GM12878 (cell line): ENCODE data around the gene RGS19. TPM values are rescaled to one million over a fixed set of nuclear protein-coding genes. Genes with fewer than 3 reads are reported as not detected.

ENCODE experiments used
- ATAC-seq: fragments of 200-7000 bp; cut with Tn5 transposase; 3 replicates; pipeline ENCODE4 v1.9.1; 2020; ENCODE audit warnings: mild to moderate bottlenecking, moderate library complexity
- BruUV-seq: library from RNA; stranded (reverse); fragments of 400-500 nt; replicated peaks from 2 replicates; lab custom pipeline; 2021; lab: Mats Ljungman, UMichigan
- CTCF ChIA-PET: fragments of 300-600 bp; sonication (Branson Sonifier 250); formaldehyde crosslinking; extraction: SDS; loops from one replicate; lab custom pipeline; 2021; ENCODE audit warnings: inconsistent platforms; lab: Yijun Ruan, JAX
- POLR2A ChIA-PET: fragments of 350-600 bp; formaldehyde crosslinking; extraction: SDS; loops from one replicate; lab custom pipeline; 2021; ENCODE audit warnings: inconsistent platforms; lab: Charles Lee
- RAD21 ChIA-PET: fragments of 300-600 bp; sonication (Branson Sonifier 250); formaldehyde crosslinking; loops from one replicate; lab custom pipeline; 2023; ENCODE audit warnings: antibody characterized with exemption; ENCODE audit not compliant: unreplicated experiment; lab: Charles Lee
- SMC1A ChIA-PET: fragments of 300-600 bp; sonication (Branson Sonifier 250); formaldehyde crosslinking; loops from one replicate; lab custom pipeline; 2023; ENCODE audit not compliant: unreplicated experiment, uncharacterized antibody; lab: Charles Lee
- DNase-seq: peaks from one replicate; pipeline ENCODE4 v3.0.0-alpha.2; 2011; ENCODE audit warnings: low read depth, low spot score
- FAIRE-seq: peaks from 3 replicates; lab custom pipeline; 2011; peaks lifted over from hg19 to GRCh38; lab: Jason Lieb, UNC
- H2AFZ ChIP-seq: 2 replicates; pipeline ENCODE4 v1.6.0; 2011; ENCODE audit warnings: low read depth, low read length, control low read depth; ENCODE audit not compliant: control insufficient read depth
- H3K27ac ChIP-seq: 2 replicates; pipeline ENCODE4 v1.5.1; 2011; ENCODE audit warnings: control low read depth; ENCODE audit not compliant: control insufficient read depth, insufficient read depth
- H3K27me3 ChIP-seq, 2 experiments: replicated peaks in 1 of 2; 2 replicates each; pipeline versions ENCODE4 v1.6.0 to v1.6.1; 2011; ENCODE audit warnings: low read length in 1 of 2; ENCODE audit not compliant: control insufficient read depth in 2 of 2, insufficient read depth in 2 of 2
- H3K36me3 ChIP-seq, 2 experiments: 2 replicates each; pipeline ENCODE4 v1.5.1; 2011; ENCODE audit warnings: low read length in 1 of 2; ENCODE audit not compliant: control insufficient read depth in 2 of 2, insufficient read depth in 2 of 2
- H3K4me1 ChIP-seq: 2 replicates; pipeline ENCODE4 v1.6.1; 2011; ENCODE audit warnings: mild to moderate bottlenecking, low read length, moderate library complexity, mixed read lengths; ENCODE audit not compliant: control insufficient read depth, insufficient read depth
- H3K4me2 ChIP-seq: 2 replicates; pipeline ENCODE4 v1.6.0; 2011; ENCODE audit warnings: control low read depth; ENCODE audit not compliant: control insufficient read depth, insufficient read depth
- H3K4me3 ChIP-seq: fragments of 200-600 bp; sonication (generic); 2 replicates; pipeline ENCODE4 v1.5.1; 2016
- H3K79me2 ChIP-seq: 2 replicates; pipeline ENCODE4 v1.6.0; 2011; ENCODE audit warnings: low read length; ENCODE audit not compliant: control insufficient read depth, insufficient read depth
- H3K9ac ChIP-seq: 2 replicates; pipeline ENCODE4 v1.8.0; 2011; ENCODE audit warnings: low read length, control low read depth, mixed read lengths; ENCODE audit not compliant: control insufficient read depth, insufficient read depth
- H3K9me3 ChIP-seq: replicated peaks from 3 replicates; pipeline ENCODE4 v1.5.1; 2011; ENCODE audit warnings: mild to moderate bottlenecking, low read length; ENCODE audit not compliant: control insufficient read depth, insufficient read depth
- H4K20me1 ChIP-seq: 2 replicates; pipeline ENCODE4 v1.6.0; 2011; ENCODE audit not compliant: control insufficient read depth, insufficient read depth
- ETV6 ChIP-seq, 2 experiments: fragments of 450-650 bp in 1 of 2; IDR thresholded peaks in 1 of 2; conservative IDR thresholded peaks in 1 of 2; 2 replicates each; pipeline ENCODE4 v1.6.1; 2014; ENCODE audit warnings: antibody characterized with exemption in 1 of 2, borderline replicate concordance in 1 of 2, low read depth in 1 of 2, mild to moderate bottlenecking in 1 of 2, moderate library complexity in 1 of 2
- HDAC6 ChIP-seq: fragments of 200-600 bp; sonication (generic); IDR thresholded peaks from one replicate; pipeline ENCODE4 v1.8.0; 2017; ENCODE audit warnings: antibody characterized with exemption; ENCODE audit not compliant: unreplicated experiment
- LARP7 ChIP-seq: fragments of 450-650 bp; IDR thresholded peaks from 2 replicates; pipeline ENCODE4 v1.6.1; 2017; ENCODE audit warnings: mild to moderate bottlenecking
- MEF2A ChIP-seq: IDR thresholded peaks from 2 replicates; pipeline ENCODE4 v1.6.1; 2011; ENCODE audit warnings: low read depth, mild to moderate bottlenecking, low read length, moderate library complexity; ENCODE audit not compliant: insufficient read depth
- NRF1 ChIP-seq: conservative IDR thresholded peaks from 2 replicates; pipeline ENCODE4 v1.6.1; 2011; ENCODE audit warnings: mild to moderate bottlenecking, low read depth, low read length, improper control_type of control experiment
- POLR2AphosphoS5 ChIP-seq: IDR thresholded peaks from 2 replicates; pipeline ENCODE4 v1.6.1; 2011; ENCODE audit warnings: mild to moderate bottlenecking, low read length, inconsistent platforms
- SPI1 ChIP-seq: IDR thresholded peaks from 2 replicates; pipeline ENCODE4 v1.6.1; 2011; ENCODE audit warnings: low read depth, mild to moderate bottlenecking, low read length, moderate library complexity, borderline replicate concordance; ENCODE audit not compliant: insufficient read depth
- SUZ12 ChIP-seq: fragments of 200-600 bp; sonication (generic); IDR thresholded peaks from one replicate; pipeline ENCODE4 v1.6.1; 2018; ENCODE audit warnings: antibody characterized with exemption, mild to moderate bottlenecking; ENCODE audit not compliant: unreplicated experiment
- ZBED1 ChIP-seq: IDR thresholded peaks from 2 replicates; pipeline ENCODE4 v1.6.1; 2016; ENCODE audit warnings: borderline replicate concordance
- WGBS: methylation state at CpG from one replicate; pipeline ENCODE4 v1.1.6; 2016; ENCODE audit warnings: low lambda C conversion rate; ENCODE audit not compliant: insufficient replicate concordance, insufficient coverage; ENCODE audit errors: missing lambda C conversion rate; 5-methylcytosine and 5-hydroxymethylcytosine counted together
- in situ Hi-C: fragments of 300-500 bp; cut with MboI; formaldehyde crosslinking; loops from 9 replicates; pipeline ENCODE4 v1.14.3; 2018; ENCODE audit warnings: mixed read lengths
- intact Hi-C: fragments of 100-400 bp; cut with micrococcal nuclease; formaldehyde crosslinking; loops from one replicate; pipeline ENCODE4 v1.14.2; 2022; ENCODE audit not compliant: unreplicated experiment
- polyA plus RNA-seq, 11 experiments: library from polyadenylated mRNA; depleted of rRNA in 4 of 11; unstranded in 6 of 11; stranded (reverse) in 5 of 11; fragments of >200 nt; fragmentation: Nextera tagmentation in 4 of 11; fragmentation: Illumina TruSeq in 1 of 11; extraction: Ambion mirVana in 4 of 11; extraction: Trizol in 1 of 11; gene quantifications; 1 replicate in 1 of 11; 2 replicates in 10 of 11; pipeline versions ENCODE4 v1.2.1 to v1.2.3, GENCODE V29; 2011 to 2016; ENCODE audit warnings: inconsistent platforms in 2 of 11, missing spikeins in 2 of 11, low read depth in 1 of 11
- total RNA-seq, 4 experiments: library from RNA; depleted of rRNA in 3 of 4; stranded (reverse); fragments of >200 nt in 3 of 4; fragmentation: Illumina TruSeq in 1 of 4; extraction: Trizol in 1 of 4; gene quantifications; 2 replicates each; pipeline versions ENCODE4 v1.2.1 to v1.2.3, GENCODE V29; 2013 to 2021
- TF ChIP-seq, protein P1 (sequence below): IDR thresholded peaks from 2 replicates; pipeline ENCODE4 v1.6.1; 2011; ENCODE audit warnings: low read depth, mild to moderate bottlenecking, low read length, moderate library complexity, borderline replicate concordance; ENCODE audit errors: extremely low read depth
- TF ChIP-seq, protein P2 (sequence below): IDR thresholded peaks from 2 replicates; pipeline ENCODE4 v1.6.1; 2012; ENCODE audit warnings: low read depth, low read length, improper control_type of control experiment
- TF ChIP-seq, protein P3 (sequence below): IDR thresholded peaks from 2 replicates; pipeline ENCODE4 v1.6.1; 2011; ENCODE audit warnings: low read depth, low read length, improper control_type of control experiment, borderline replicate concordance
- TF ChIP-seq, protein P4 (sequence below): fragments of 450-650 bp; IDR thresholded peaks from 2 replicates; pipeline ENCODE4 v1.6.1; 2018; ENCODE audit warnings: borderline replicate concordance, mild to moderate bottlenecking; ENCODE audit not compliant: partially characterized antibody

The RGS19 gene
- total and polyA plus RNA-seq, 10 of the 15 experiments (the other 5 are each of a cell fraction or from before 2014, with no cell fraction given) = 0.82 to 62.4 (median 39.8) TPM

DNA sequence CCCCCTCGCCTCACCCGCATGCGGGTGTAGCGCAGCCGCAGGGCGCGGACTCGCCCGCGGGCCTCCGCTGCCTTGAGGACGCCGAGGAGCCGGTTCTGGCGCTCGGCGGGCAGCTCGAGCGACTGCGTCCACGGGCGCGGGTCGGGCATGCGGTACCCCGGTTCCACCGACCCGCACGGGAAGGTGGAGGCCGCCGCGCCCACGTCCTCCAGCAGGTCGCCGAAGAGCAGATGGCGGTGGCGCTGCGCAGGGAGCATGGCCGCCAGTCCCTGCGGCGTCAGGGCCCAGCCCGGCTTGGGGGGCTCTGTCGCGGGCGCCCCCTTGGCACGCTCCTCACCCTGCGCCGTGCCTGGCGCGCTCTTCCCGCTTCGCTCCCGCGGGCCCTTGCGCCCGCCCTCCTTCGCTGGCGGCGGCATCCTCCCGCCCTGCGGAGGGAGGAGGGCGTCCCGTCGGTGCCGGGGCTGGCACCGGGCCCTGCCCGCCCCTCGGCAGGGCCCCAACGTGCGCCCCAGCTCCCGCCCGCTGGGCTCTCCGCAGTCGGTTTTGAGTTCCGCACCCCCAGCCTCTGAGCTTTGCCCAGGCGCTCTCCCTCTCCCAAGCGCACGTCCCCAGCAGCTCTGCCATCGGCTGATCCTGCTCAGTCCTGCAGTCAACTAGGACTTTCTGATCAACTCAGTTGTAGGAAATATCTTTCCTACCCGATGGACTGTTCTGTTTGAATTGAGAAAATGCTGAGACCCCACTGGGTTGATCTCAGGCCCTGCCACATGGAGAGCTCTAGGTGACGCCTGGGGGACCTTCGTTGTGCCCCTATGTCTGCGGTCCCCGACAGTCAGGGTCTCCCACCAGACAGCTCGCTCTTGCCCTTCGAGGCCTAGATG lies 4.7 kb upstream of the RGS19 start, which contains the start of gene LKAAEAR1:
Gene LKAAEAR1, minus strand, starts transcription at position 595 of the 881 bp plus-strand sequence. Its CDS starts 179 bp downstream, at position 416.
- peaks cover 10% of the 10 kb centered on the region for H3K4me1 ChIP-seq
- H3K27me3 ChIP-seq = peaks cover 2 to 7% of the 10 kb centered on the region in 2 experiments; a peak in 2 of 4 replicates
- peak within 1 kb of the TSS; percentile 57; the same call in 1 of the 2 replicates for H3K4me3 ChIP-seq
- ChIA-PET RAD21 (interaction anchor here (0.8 to 6.7 kb wide), 10 partner anchors 16 to 104 kb away, joined by 3 to 67 read pairs (median 5); partner anchors contain the start of genes SAMD10 and TCEA2), CTCF (interaction anchor here (0.6 to 3.5 kb wide), 10 partner anchors 15 to 168 kb away, joined by 3 to 65 read pairs (median 6); partner anchors contain the start of gene NPBWR2), POLR2A (interaction anchor here (0.7 to 2.4 kb wide), 2 partner anchors 32 to 36 kb away, joined by 3 to 12 read pairs; no protein-coding TSS in a partner anchor), SMC1A (interaction anchor here (0.7 to 1.9 kb wide), 6 partner anchors 23 to 172 kb away, joined by 3 to 13 read pairs (median 4); partner anchors contain the start of gene NPBWR2)
- ATAC-seq (no peak), FAIRE-seq (no peak), DNase-seq (no peak)
- H3K4me2 ChIP-seq = peak within 1 kb of the TSS; percentile 86
- BruUV-seq = no TSS peak
- intact Hi-C loops (loop anchor here (1.0 kb wide), 1 partner anchor 36 kb away; no protein-coding TSS in a partner anchor), in situ Hi-C loops (no loop called here)
- H3K36me3 ChIP-seq = no peaks in the 10 kb centered on the region
- no peaks in the 10 kb centered on the region for H4K20me1 ChIP-seq
- peak within 1 kb of the TSS; percentile 28 for H2AFZ ChIP-seq
- no peak within 1 kb of the TSS for H3K27ac ChIP-seq
- WGBS = 6% methylated on average over 69 of the region's 86 CpGs
- peaks cover 1% of the 10 kb centered on the region; the same call in 1 of the 2 replicates for H3K79me2 ChIP-seq
- H3K9me3 ChIP-seq = peaks cover 7% of the 10 kb centered on the region; the same call in 1 of the 3 replicates
- no peak within 1 kb of the TSS for H3K9ac ChIP-seq
- TF ChIP-seq ZBED1 (no peak), NRF1 (no peak), MEF2A (no peak), SUZ12 (peak; percentile 82), SPI1 (no peak), HDAC6 (peak; percentile 64), LARP7 (peak; percentile 45; the same call in 1 of the 2 replicates), POLR2AphosphoS5 (no peak), ETV6 (conservative IDR thresholded peaks at IDR 0.05 in 1 of 2, IDR thresholded peaks at IDR 0.05 in 1 of 2; ENCODE audit: borderline replicate concordance in 1 of 2, low read depth in 1 of 2) (no peak)
- TF ChIP-seq, protein P1, sequence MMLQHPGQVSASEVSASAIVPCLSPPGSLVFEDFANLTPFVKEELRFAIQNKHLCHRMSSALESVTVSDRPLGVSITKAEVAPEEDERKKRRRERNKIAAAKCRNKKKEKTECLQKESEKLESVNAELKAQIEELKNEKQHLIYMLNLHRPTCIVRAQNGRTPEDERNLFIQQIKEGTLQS = no peak
- TF ChIP-seq, protein P2, sequence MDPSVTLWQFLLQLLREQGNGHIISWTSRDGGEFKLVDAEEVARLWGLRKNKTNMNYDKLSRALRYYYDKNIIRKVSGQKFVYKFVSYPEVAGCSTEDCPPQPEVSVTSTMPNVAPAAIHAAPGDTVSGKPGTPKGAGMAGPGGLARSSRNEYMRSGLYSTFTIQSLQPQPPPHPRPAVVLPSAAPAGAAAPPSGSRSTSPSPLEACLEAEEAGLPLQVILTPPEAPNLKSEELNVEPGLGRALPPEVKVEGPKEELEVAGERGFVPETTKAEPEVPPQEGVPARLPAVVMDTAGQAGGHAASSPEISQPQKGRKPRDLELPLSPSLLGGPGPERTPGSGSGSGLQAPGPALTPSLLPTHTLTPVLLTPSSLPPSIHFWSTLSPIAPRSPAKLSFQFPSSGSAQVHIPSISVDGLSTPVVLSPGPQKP = no peak
- TF ChIP-seq, protein P3, sequence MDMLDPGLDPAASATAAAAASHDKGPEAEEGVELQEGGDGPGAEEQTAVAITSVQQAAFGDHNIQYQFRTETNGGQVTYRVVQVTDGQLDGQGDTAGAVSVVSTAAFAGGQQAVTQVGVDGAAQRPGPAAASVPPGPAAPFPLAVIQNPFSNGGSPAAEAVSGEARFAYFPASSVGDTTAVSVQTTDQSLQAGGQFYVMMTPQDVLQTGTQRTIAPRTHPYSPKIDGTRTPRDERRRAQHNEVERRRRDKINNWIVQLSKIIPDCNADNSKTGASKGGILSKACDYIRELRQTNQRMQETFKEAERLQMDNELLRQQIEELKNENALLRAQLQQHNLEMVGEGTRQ = no peak
- TF ChIP-seq, protein P4, sequence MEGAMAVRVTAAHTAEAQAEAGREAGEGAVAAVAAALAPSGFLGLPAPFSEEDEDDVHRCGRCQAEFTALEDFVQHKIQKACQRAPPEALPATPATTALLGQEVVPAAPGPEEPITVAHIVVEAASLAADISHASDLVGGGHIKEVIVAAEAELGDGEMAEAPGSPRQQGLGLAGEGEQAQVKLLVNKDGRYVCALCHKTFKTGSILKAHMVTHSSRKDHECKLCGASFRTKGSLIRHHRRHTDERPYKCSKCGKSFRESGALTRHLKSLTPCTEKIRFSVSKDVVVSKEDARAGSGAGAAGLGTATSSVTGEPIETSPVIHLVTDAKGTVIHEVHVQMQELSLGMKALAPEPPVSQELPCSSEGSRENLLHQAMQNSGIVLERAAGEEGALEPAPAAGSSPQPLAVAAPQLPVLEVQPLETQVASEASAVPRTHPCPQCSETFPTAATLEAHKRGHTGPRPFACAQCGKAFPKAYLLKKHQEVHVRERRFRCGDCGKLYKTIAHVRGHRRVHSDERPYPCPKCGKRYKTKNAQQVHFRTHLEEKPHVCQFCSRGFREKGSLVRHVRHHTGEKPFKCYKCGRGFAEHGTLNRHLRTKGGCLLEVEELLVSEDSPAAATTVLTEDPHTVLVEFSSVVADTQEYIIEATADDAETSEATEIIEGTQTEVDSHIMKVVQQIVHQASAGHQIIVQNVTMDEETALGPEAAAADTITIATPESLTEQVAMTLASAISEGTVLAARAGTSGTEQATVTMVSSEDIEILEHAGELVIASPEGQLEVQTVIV = no peak
